Cardiac fibroblast (primary cell): Measurements from ENCODE around the gene MAGI1.

Experiments
- DNase-seq, 2 donors: peaks; one replicate each; pipeline versions ENCODE4 v3.0.0 to v3.0.0-alpha.2; 2010; ENCODE audit warnings: low read depth in 2 of 2
- H3K4me3 ChIP-seq, 2 donors: replicated peaks in 1 of 2; 1 replicate in 1 of 2; 2 replicates in 1 of 2; pipeline ENCODE4 v1.5.1; 2011; ENCODE audit warnings: low read depth in 2 of 2, low read length in 2 of 2, mild to moderate bottlenecking in 2 of 2, moderate library complexity in 1 of 2
- TF ChIP-seq, protein P1 (sequence below): IDR thresholded peaks from one replicate; pipeline ENCODE4 v1.5.1; 2011; ENCODE audit warnings: low read depth, mild to moderate bottlenecking, low read length, inconsistent platforms

The MAGI1 gene

GRCh38 chr3:65831733-65832425 lies 206.8 kb downstream of the MAGI1 start:
- H3K4me3 ChIP-seq = no peak overlapping the region
- DNase-seq = peak; percentile 85 to 90
- TF ChIP-seq, protein P1, sequence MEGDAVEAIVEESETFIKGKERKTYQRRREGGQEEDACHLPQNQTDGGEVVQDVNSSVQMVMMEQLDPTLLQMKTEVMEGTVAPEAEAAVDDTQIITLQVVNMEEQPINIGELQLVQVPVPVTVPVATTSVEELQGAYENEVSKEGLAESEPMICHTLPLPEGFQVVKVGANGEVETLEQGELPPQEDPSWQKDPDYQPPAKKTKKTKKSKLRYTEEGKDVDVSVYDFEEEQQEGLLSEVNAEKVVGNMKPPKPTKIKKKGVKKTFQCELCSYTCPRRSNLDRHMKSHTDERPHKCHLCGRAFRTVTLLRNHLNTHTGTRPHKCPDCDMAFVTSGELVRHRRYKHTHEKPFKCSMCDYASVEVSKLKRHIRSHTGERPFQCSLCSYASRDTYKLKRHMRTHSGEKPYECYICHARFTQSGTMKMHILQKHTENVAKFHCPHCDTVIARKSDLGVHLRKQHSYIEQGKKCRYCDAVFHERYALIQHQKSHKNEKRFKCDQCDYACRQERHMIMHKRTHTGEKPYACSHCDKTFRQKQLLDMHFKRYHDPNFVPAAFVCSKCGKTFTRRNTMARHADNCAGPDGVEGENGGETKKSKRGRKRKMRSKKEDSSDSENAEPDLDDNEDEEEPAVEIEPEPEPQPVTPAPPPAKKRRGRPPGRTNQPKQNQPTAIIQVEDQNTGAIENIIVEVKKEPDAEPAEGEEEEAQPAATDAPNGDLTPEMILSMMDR = no peak

- no peak for DNase-seq
These were observed 207.6 kb downstream of the MAGI1 start for GRCh38 chr3:65830948-65831732.

DNA sequence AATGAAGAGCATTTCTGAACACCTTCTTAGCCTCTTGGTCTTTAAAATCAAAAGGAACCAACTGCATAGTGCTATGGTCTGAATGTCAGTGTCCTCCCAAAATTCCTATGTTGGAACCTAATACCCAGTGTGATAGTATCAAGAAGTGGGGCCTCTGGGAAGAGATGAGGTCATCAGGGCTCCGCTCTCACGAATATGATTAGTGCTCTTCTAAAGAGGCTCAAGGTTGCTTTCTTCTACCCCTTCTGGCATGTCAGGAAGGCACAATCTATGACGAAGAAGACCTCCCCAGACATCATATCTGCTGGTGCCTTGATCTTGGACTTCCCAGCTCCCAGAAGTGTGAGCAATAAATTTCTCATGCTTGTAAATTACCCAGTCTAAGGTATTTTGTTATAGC lies 209.5 kb downstream of the MAGI1 start:
- TF ChIP-seq, protein P1 = no peak
- DNase-seq = no peak
- no peak overlapping the region for H3K4me3 ChIP-seq

More at GRCh38 chr3:65830948-65831732, 207.6 kb downstream of the MAGI1 start:
- no peak overlapping the region for H3K4me3 ChIP-seq
- TF ChIP-seq, protein P1 = no peak

- TF ChIP-seq, protein P1 = no peak
- DNase-seq = peak; percentile 24 to 28
- no peak overlapping the region for H3K4me3 ChIP-seq
These were observed 210.0 kb downstream of the MAGI1 start for GRCh38 chr3:65828706-65829105.

- no peak for DNase-seq
- TF ChIP-seq, protein P1 = no peak
- no peak overlapping the region for H3K4me3 ChIP-seq
These were observed 211.6 kb downstream of the MAGI1 start for GRCh38 chr3:65827076-65827475.

DNA sequence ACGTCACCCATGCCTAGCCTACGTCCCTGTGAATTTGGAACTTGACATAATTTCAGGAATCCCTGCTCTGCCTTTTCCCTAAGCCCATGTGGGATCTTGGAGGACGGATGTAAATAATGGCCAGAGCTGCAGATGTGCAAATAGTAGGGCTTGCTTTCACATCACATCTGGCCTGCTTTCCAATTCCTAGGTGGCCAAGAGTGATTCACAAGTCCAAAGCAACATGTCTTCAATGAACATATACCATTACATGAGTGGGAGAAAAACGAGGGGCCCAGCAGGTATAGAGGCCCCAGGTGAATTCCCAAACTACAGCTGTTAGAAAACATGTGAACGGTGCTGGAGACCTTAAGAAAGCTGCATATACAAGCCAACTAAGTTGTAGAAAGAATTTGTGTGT lies 214.6 kb downstream of the MAGI1 start:
- H3K4me3 ChIP-seq = no peak overlapping the region
- DNase-seq = no peak
- TF ChIP-seq, protein P1 = no peak
